ENCODE measurements around the gene KLF17. TPM values are rescaled to one million over a fixed set of nuclear protein-coding genes. Genes with fewer than 3 reads are reported as not detected.

KLF17 gene
- total and polyA plus RNA-seq, 10 donors, result 0.26 TPM; not detected in 9

- H3K27ac ChIP-seq, result no peak overlapping the region
- 81 to 95% (median 91%) methylated on average over 1 of the region's 1 CpG for WGBS, 5 donors
- no peak for TF ChIP-seq POLR2AphosphoS5 (IDR thresholded peaks at IDR 0.05)
- no peak for TF ChIP-seq POLR2A (IDR thresholded peaks at IDR 0.05)
- TF ChIP-seq CTCF (IDR thresholded peaks at IDR 0.05 in 8 of 11, conservative IDR thresholded peaks at IDR 0.05 in 3 of 11), result no peak
- intact Hi-C loops (cut with DNase I; ENCODE audit: low total_unique reads), result no loop called here
- H3K4me1 ChIP-seq, result no peaks in the 10 kb centered on the region
- H3K4me3 ChIP-seq, result no peak overlapping the region
- DNase-seq, result no peak
- peaks cover 0 to 15% (median 7%) of the 10 kb centered on the region in 8 donors for H3K9me3 ChIP-seq
- no peaks in the 10 kb centered on the region for H3K27me3 ChIP-seq (replicated peaks in 1 of 7)
- H3K36me3 ChIP-seq, result no peaks in the 10 kb centered on the region
Observed at GRCh38 chr1:44157903-44158302, 39.3 kb downstream of the KLF17 start.

- intact Hi-C loops (cut with DNase I; ENCODE audit: low total_unique reads), result no loop called here
- H3K27ac ChIP-seq, result no peak overlapping the region
- DNase-seq, result no peak
- no peaks in the 10 kb centered on the region for H3K36me3 ChIP-seq
- no peaks in the 10 kb centered on the region for H3K4me1 ChIP-seq
- H3K9me3 ChIP-seq, result peaks cover 0 to 15% (median 7%) of the 10 kb centered on the region in 8 donors
- H3K27me3 ChIP-seq (replicated peaks in 1 of 7), result no peaks in the 10 kb centered on the region
- no peak overlapping the region for H3K4me3 ChIP-seq
- TF ChIP-seq CTCF (IDR thresholded peaks at IDR 0.05 in 8 of 11, conservative IDR thresholded peaks at IDR 0.05 in 3 of 11) (no peak), POLR2A (IDR thresholded peaks at IDR 0.05) (no peak)
Observed at GRCh38 chr1:44158871-44159270, 40.2 kb downstream of the KLF17 start.

GRCh38 chr1:44161546-44161945 lies 42.9 kb downstream of the KLF17 start:
- Histone ChIP-seq H3K27me3 (replicated peaks in 1 of 7) (no peaks in the 10 kb centered on the region), H3K4me3 (no peak overlapping the region), H3K36me3 (no peaks in the 10 kb centered on the region), H3K9me3 (peaks cover 0 to 15% (median 7%) of the 10 kb centered on the region in 8 donors), H3K4me1 (no peaks in the 10 kb centered on the region), H3K27ac (no peak overlapping the region)
- intact Hi-C loops (cut with DNase I; ENCODE audit: low total_unique reads), result no loop called here
- TF ChIP-seq POLR2AphosphoS5 (IDR thresholded peaks at IDR 0.05), result no peak
- TF ChIP-seq POLR2A (IDR thresholded peaks at IDR 0.05), result no peak
- no peak for TF ChIP-seq CTCF (IDR thresholded peaks at IDR 0.05 in 8 of 11, conservative IDR thresholded peaks at IDR 0.05 in 3 of 11)
- no peak for DNase-seq

- Histone ChIP-seq H3K4me1 (no peaks in the 10 kb centered on the region), H3K27ac (no peak overlapping the region), H3K36me3 (no peaks in the 10 kb centered on the region), H3K27me3 (replicated peaks in 1 of 7) (peaks cover 0 to 38% (median 0%) of the 10 kb centered on the region in 7 donors), H3K9me3 (peaks cover 0 to 19% (median 12%) of the 10 kb centered on the region in 8 donors), H3K4me3 (no peak overlapping the region)
- intact Hi-C loops (cut with DNase I; ENCODE audit: low total_unique reads), result no loop called here
- no peak for TF ChIP-seq POLR2AphosphoS5 (IDR thresholded peaks at IDR 0.05)
- TF ChIP-seq CTCF (IDR thresholded peaks at IDR 0.05 in 8 of 11, conservative IDR thresholded peaks at IDR 0.05 in 3 of 11), result no peak
- no peak for TF ChIP-seq POLR2A (IDR thresholded peaks at IDR 0.05)
- DNase-seq, result no peak
- WGBS, 5 donors, result 20 to 80% (median 69%) methylated on average over 2 to 5 of the region's 5 CpGs
Observed at GRCh38 chr1:44168520-44169098, 50.0 kb downstream of the KLF17 start.
